Sciatic nerve (tissue), 2 donors: ENCODE data around the gene USP49. TPM values are rescaled to one million over a fixed set of nuclear protein-coding genes. Genes with fewer than 3 reads are reported as not detected.

Experiments
- ATAC-seq: fragments of 200-7000 bp; cut with Tn5 transposase; one replicate; pipeline ENCODE4 v1.9.1; 2020; ENCODE audit warnings: mild to moderate bottlenecking, moderate library complexity
- DNase-seq: peaks from one replicate; pipeline ENCODE4 v3.0.0-alpha.2; 2020; ENCODE audit warnings: low spot score
- intact Hi-C: fragments of 100-400 bp; cut with DNase I; formaldehyde crosslinking; loops from one replicate; pipeline ENCODE4 v1.14.2; 2022
- total RNA-seq: library from RNA; stranded (reverse); fragmentation: NEBNext Ultra II Directional; extraction: Animal tissue kit (Norgen Biotek cat#: 25700); gene quantifications from one replicate; pipeline ENCODE4 v1.2.1, GENCODE V29; 2021
- donor health status: DM: no; HTN: no; CAD: no.
- donor health status: DM: no; HTN: no; CAD: no.

The USP49 gene
- total RNA-seq, 1 donor from 2014 or later, result 6.4 TPM

DNA sequence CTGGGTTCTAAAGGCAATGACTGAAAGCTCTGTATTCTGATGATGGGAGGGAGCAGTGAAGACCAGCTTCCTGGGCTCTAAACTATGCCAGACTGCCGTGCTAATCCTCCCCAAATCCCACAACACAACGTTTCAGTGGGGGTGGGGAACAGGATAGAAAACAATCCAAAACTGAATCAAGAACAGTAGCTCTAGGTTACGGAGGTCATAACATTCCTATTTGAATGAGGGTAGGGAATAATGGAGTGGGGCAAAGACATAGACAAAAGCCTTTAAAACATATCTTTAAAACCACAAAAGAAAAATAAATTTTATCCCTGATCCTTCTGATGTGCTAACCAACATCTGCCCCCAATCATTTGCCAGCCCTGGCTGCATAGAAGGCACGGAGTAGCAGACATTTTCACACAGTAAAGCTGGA is 7.8 kb downstream of the USP49 start:
- DNase-seq, result no peak
- intact Hi-C loops, result no loop called here
- no peak for ATAC-seq

DNA sequence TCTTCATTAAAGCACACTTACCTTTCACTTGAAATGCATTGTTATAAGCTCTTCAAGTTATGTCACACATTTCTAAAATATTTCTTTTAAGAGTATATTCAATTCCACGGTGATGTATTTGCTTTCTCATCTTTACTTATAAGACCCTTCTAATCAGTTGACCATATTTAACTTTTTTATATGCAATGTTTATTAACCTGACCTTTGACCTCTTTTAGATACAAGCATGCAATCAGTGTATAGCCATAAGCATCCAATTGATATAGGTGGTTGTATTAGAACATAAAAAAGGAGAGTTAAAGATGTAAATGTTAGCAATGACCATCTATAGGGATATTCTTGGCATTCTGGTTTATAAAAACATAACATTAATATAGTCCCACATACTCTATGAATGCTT is 9.2 kb downstream of the USP49 start:
- DNase-seq, result no peak
- intact Hi-C loops, result no loop called here
- no peak for ATAC-seq

DNA sequence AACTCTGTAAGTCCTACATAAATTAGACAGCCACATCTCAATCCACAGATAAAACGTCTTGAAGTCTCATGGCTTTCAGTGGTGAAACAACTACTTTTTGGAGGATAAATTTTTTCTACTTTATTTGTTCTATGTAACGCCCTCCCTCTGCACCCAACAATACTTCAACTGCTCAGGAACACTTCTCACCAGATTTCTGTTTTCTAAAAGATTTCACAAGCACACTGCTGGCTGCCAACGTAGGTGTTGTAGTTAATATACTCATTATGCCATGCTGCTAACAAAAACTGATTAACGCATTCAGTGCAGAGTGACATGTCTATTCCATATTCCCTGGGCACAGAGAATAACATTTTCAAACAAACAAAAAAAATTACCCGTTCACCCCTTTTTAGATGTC is 10.2 kb downstream of the USP49 start:
- ATAC-seq (no peak), DNase-seq (no peak)
- intact Hi-C loops, result no loop called here

DNA sequence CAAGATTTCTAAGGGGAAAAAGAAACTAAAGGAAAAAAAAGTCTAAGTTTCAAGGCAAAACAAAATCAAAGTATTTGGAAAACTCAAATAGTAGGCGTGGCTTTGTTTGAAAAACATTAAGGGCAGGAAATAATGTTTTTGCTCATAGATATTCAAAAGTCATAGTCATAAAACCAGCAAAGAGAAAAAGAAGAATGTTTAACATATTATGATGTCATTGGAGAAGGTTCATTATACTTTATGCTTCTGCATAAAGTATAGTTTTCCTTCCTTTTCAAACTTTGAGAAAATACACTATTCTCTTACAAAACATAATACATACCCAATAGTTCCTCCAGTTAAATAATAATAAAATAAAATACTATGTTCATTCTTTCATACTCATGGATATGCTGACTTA is 13.7 kb downstream of the USP49 start:
- DNase-seq, result no peak
- intact Hi-C loops, result no loop called here
- no peak for ATAC-seq

DNA sequence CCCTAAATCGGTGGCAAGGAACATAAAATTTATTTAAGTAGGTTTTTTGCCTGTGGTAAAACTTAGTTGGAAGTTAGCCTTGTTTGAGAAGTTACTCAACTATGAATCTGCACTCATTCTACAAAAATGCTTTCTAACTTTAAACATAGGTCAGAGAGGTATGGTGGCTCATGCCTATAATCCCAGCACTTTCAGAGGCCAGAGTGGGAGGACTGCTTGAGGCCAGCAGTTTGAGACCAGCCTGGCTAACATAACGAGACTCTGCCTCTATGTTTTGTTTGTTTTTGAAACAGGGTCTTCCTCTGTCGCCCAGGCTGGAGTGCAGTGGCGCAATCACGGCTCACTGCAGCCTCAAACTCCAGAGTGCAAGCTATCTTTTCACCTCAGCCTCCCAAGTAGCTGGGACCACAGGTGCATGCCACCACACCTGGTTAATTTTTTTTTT is 16.2 kb downstream of the USP49 start:
- ATAC-seq (no peak), DNase-seq (no peak)
- intact Hi-C loops, result no loop called here

DNA sequence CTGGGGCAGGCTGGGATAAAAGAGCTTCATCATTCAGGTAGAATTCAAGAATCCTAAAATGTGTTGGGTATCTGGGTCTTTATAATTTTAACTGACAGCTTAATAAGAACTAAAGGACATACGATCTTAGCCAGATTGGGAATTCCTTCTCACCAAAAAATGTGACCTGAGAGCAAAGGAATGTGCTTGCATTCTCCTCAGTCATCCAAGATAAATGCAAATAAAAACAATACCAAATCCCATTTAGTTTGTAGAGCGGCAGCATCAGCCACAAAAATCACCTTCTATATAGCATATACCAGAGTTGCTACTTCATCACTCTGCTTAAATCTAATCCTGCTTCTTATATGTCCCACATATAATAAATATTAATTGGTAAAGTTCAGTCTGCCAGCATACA is 16.9 kb downstream of the USP49 start:
- ATAC-seq, result no peak
- intact Hi-C loops, result no loop called here
- DNase-seq, result no peak

DNA sequence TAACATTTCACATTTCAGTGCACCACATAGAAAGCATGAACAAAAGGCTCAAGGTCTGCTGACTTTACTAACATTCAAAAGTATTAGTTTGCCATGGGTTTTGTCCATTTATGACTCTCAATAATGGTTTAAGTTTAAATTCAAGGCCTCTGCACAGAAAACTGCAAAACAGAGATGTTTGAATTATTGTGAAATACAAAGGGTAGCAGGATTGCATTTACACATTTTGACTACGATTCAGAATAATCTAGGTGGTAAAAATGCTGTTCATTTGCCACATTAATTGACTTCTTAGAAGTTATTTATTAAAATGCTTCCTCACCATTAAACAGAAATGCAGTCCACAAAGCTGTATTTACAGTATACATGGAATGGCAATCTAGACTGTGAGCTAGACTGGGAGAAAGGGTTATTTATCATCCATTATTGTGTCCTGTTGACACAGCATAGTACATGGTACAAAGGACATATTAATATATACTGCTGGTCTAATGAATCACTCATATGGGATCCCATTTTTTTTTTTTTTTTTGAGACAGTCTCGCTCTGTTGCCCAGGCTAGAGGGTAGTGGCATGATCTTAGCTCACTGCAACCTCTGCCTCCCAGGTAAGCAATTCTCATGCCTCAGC is 18.0 kb downstream of the USP49 start:
- ATAC-seq (no peak), DNase-seq (no peak)
- intact Hi-C loops, result no loop called here

DNA sequence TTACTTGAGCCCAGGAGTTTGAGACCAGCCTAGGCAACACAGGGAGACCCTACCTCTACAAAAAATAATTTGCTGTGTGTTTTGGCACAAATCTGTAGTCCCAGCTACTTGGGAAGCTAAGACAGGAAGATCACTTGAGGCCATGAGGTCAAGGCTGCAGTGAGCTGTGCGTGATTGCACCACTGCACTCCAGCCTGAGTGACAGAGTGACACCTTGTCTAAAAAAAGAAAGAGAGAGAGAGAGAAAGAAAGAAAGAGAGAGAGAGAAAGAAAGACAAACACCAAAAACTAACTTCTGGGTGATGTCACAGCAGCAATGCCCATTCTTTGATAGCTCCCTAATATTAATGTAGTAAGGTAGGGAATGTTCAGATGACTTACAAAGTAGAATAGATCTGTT is 20.4 kb downstream of the USP49 start:
- ATAC-seq, result no peak
- intact Hi-C loops, result no loop called here
- DNase-seq, result no peak

DNA sequence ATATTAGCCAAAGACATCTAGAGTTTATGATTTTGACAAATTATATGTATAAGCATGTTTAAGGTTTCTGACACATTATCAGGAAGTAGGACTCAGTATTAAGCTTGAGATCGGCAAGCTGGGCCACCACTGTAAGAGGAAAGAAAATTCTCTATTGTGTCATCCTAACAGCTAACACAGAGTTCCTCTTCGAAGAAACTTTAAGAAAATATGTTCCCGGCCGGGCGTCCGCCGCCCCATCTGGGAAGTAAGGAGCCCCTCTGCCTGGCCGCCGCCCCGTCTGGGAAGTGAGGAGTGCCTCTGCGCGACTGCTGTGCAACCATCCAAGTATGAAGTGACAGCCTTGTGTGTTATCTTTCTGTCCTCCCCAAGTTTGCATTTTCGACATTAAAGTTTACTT is 23.0 kb downstream of the USP49 start:
- DNase-seq, result no peak
- intact Hi-C loops, result no loop called here
- ATAC-seq, result no peak

DNA sequence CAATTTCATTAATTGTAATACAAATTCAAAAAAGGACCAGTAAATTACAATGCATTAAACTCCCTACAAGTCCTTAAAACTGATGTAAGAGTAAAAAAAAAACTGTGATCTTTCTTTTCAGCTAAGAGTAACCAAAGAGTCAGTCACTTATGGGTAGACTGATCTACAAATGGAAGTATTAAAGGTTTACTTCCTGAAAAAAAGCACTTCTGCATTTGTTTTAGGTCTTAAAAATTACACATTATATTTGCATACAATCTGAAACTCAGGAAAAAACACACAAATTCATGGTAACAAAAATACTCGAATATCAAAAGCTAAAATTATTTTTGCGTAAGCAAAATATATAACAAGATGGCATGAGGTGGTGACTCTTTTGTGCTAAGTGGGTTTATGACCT is 23.5 kb downstream of the USP49 start:
- intact Hi-C loops, result no loop called here
- ATAC-seq (no peak), DNase-seq (no peak)

DNA sequence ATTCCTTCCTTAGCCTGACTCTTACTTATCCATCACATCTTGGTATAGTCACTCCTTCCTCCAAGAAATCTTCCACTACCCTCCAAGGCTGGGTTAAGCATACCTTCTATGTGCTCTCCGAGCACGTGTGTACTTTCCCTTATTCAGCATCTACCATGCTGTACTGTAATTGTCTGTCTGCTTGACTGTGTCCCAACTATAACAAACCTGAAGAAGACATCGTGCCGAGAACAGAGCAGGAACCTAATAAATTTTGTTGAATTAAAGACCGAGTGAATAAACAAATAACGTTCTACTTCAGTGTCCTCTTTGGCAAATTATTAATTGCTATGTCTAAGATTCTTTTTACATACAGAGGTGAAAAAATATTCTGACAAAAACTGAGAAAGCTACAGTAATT is 35.8 kb downstream of the USP49 start:
- intact Hi-C loops, result no loop called here
- ATAC-seq (no peak), DNase-seq (no peak)

DNA sequence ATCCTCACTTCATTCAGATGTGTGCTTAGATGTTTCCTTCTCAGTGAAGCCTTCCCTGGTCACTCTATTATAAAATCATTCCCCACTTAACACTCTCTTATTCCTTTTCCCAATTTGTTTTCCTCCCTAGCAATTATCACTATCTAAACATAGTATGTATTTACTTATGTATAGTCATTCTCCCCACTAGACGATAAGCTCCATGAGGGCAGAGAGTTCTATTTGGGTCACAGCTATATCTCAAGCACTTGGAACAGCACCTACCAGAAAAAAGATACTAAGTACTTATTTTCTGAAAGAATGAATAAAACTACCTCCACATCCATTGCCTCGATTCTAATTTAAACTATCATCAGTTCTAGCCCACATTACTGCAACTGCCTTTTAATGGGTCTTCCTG is 36.5 kb downstream of the USP49 start:
- DNase-seq (no peak), ATAC-seq (no peak)
- intact Hi-C loops, result no loop called here

DNA sequence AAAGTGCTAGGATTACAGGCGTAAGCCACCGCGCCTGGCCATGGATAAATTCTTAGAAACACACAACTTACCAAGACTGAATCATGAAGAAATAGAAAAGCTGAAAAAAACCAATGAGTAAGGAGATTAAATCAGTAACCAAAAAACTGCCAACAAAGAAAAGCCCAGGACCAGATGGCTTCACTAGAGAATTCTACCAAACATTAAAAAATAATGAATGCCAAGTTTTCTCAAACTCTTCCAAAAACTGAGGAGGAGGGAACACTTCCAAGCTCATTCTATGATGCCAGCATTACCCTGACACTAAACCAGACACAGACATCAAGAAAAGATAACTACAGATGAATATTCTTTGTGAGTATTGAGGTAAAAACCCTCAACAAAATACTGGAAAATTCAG is 44.3 kb downstream of the USP49 start:
- DNase-seq, result no peak
- intact Hi-C loops, result no loop called here
- ATAC-seq, result no peak

DNA sequence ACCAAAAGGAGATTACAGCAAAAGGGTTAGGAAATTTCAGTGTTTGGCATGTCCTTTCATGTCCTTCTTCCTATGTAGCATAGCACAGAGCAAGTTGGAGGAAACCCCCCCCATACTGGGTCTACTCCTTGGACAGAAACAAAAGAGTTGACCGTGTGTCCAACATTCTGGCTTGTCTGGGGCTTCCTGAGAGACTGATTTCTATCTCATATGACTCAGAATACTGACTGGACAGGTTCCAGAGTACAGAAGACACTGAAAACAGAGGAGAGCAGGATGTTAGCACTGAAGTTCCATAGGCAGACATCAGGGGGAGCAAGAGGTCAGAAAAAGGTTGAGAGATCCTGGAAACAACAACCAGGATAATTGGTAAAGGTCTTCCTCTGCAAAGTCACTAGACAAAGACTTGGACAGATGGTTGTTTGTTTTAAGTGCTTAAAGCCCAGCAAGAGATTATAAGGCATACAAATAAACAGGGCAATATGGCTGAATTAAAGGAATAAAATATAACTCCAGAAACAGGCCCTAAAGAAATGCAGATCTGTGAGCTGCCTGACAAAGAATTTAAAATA is 48.4 kb downstream of the USP49 start:
- peak; percentile 77 for ATAC-seq
- intact Hi-C loops, result no loop called here
- no peak for DNase-seq

DNA sequence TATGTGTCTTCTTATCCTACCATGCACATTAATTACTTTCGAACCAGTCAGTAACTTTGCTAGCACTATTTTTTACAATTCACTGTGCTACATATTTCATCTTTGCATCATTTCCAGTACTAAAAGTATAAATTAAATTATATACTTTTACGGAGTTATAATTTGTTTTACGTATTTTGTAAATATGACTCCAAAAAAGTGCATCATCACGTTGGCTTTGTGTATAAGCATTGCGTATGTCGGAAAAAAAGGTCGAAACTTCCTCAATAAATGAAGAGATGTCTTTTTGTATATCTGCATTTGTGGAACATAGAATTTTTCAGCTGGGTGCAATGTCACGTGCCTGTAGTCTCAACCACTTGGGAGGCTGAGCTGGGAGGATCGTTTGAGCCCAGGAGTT is 52.0 kb downstream of the USP49 start:
- intact Hi-C loops, result no loop called here
- ATAC-seq (no peak), DNase-seq (no peak)

DNA sequence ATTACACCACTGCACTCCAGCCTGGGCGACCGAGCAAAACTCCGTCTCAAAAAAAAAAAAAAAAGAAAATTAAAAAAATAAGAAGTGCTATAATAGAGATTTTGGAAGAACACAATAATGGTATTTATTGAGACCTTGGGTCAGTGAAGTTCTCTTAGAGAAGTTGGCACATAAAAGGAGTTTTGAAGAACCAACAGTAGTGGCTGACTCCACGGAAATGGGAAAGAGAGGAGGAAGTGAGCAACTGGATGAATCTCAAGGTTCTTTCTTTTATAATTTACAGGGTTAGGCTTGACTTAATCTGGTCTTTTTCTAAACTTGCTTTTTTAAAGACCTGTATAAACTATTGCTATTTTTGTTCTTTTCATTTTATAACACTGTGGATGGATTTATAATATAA is 54.8 kb downstream of the USP49 start:
- intact Hi-C loops, result no loop called here
- no peak for DNase-seq
- no peak for ATAC-seq

DNA sequence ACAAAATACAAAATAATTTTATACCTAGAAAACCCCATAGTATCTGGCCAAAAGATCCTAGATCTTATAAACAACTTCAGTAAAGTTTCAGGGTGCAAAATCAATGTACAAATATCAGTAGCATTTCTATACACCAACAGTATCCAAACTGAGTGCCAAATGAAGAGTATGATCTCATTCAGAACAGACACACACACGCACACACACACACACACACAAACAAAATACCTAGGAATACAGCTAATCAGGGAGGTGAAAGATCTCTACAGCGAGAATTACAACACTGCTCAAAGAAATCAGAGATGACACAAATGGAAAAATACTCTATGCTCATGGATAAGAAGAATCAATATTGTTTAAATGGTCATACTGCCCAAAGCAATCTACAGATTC is 58.5 kb downstream of the USP49 start:
- ATAC-seq, result no peak
- intact Hi-C loops, result no loop called here
- no peak for DNase-seq

DNA sequence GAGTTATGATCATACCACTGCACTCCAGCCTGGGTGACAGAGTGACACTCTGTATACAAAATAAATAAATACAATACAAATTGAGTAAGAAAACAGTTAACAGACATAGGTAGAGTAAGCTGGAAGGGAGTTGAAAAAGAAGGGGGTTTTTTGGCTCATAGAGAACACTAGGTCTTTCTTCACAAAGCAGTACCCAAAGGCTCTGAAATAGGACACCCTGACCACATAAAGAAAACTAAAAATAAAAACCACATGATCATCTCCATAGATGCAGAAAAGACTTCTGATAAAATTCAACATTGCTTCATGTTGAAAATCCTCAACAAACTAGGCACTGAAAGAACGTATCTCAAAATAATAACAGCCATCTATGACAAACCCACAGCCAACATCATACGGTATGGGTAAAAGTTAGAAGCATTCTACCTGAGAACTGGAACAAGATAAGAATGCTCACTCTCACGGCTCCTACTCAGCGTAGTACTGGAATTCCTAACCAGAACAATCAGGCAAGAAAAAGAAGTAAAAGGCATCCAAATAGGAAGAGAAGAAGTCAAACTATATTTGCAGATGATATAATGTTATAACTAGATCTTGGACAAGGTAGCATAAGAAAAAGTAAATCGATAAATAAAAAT is 59.0 kb downstream of the USP49 start:
- ATAC-seq, result no peak
- DNase-seq, result no peak
- intact Hi-C loops, result no loop called here

DNA sequence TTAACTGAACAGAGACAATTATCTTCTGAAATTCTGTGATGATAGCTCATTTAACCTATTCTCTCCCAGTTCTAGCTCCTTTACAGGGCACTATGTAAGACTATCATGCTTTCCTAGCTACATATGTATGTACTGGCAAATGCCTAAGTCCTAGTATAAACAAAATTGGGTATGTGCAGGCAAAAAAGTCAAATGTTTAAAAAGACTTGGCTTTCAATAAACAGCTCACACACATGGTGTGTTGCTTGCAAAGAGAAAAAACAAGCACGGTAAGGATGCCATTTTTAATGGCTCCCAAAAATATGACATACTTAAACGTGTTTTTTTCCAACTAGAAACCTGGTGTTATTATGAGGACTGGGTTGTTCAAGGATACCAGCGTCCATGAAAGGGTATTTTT is 62.9 kb downstream of the USP49 start:
- DNase-seq (no peak), ATAC-seq (no peak)
- intact Hi-C loops, result no loop called here

DNA sequence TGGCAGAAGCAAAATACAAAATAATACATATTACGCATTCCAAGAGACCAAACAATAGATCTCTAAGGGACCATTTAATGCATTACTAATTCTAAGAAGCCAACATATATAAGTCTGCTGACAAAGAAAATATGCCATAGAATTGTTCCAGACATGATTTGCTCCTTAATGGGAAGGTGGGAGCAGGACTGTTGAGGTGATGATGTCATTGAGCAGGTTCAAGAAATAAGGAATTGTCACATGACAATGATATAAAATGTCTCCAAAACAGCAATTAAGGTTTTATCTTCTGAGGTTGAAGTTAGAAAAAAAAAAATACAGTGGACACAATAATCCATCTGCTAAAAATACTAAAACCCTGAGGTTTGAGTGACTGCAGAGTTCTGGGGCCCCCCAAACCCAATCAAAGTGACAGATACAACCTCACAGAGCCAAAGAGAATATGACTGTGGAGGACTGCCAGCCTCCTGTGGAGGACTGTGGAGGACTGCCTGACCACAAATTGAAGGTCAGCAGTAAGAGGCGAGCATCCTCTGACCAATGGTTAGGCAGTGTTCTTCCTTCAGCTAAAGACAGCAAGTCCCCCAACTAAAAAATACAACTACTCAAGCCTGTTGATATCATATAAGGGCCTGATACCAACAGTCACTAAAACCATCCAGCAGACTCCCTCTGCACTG is 68.7 kb downstream of the USP49 start:
- no peak for ATAC-seq
- intact Hi-C loops, result no loop called here
- no peak for DNase-seq
